ENCODE data around the gene FER.
"Not testable (repeated sequence)": the region's sequence is repeated elsewhere in the genome, so short reads cannot be mapped to it uniquely, and the experiment has no call there.

Gene FER

DNA sequence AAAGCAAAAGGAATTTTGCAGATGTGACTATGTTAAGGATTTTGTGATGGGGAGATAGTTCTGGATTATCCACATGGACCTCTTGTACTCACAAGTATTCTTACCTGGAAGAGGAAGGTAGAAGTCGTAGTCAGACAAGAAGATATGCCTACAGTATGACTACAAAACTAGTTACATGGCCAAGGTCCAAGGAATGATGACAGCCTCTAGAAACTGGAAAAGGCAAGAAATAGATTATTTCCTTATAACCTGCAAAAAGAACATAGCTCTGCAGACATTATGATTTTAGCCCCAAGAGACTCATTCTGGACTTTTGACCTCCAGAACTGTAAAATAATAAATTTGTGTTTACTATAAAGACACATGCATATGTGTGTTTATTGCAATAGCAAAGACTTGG is 226.9 kb downstream of the FER start:
- DNase-seq = no peak
- H3K4me3 Mint-ChIP-seq = no peak overlapping the region
- peaks cover 6% of the 10 kb centered on the region for H3K36me3 Mint-ChIP-seq (ENCODE audit: low read depth)
- H3K27me3 Mint-ChIP-seq (ENCODE audit: low read depth, poor library complexity) = no peaks in the 10 kb centered on the region
- no peak overlapping the region for H3K27ac Mint-ChIP-seq
- H3K4me1 Mint-ChIP-seq = no peaks in the 10 kb centered on the region
- TF ChIP-seq, protein P1, sequence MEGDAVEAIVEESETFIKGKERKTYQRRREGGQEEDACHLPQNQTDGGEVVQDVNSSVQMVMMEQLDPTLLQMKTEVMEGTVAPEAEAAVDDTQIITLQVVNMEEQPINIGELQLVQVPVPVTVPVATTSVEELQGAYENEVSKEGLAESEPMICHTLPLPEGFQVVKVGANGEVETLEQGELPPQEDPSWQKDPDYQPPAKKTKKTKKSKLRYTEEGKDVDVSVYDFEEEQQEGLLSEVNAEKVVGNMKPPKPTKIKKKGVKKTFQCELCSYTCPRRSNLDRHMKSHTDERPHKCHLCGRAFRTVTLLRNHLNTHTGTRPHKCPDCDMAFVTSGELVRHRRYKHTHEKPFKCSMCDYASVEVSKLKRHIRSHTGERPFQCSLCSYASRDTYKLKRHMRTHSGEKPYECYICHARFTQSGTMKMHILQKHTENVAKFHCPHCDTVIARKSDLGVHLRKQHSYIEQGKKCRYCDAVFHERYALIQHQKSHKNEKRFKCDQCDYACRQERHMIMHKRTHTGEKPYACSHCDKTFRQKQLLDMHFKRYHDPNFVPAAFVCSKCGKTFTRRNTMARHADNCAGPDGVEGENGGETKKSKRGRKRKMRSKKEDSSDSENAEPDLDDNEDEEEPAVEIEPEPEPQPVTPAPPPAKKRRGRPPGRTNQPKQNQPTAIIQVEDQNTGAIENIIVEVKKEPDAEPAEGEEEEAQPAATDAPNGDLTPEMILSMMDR (IDR thresholded peaks at IDR 0.05) = no peak
- H3K9me3 Mint-ChIP-seq = no peaks in the 10 kb centered on the region

DNA sequence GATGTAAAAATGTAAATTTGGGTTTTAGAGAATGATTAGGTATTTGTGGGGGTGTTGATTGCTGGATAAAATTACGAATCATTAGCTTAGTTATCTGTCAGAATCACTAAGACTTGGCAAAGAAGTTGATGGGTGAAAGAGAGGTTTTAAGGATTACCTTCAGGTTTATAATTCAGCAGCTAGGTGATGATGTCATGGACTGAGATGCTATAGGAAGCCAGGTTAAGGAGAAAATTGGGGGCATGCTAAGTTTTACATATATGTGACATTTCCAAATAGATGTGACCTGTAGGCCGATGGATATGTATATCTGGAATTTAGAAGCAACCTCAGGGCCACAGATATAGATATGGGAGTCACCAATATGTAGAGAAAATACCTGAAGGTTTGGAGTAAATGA is 228.0 kb downstream of the FER start:
- H3K27me3 Mint-ChIP-seq (ENCODE audit: low read depth, poor library complexity) = no peaks in the 10 kb centered on the region
- peaks cover 6% of the 10 kb centered on the region for H3K36me3 Mint-ChIP-seq (ENCODE audit: low read depth)
- H3K4me3 Mint-ChIP-seq = no peak overlapping the region
- no peaks in the 10 kb centered on the region for H3K9me3 Mint-ChIP-seq
- TF ChIP-seq, protein P1 (IDR thresholded peaks at IDR 0.05) = no peak
- H3K27ac Mint-ChIP-seq = no peak overlapping the region
- no peak for DNase-seq
- no peaks in the 10 kb centered on the region for H3K4me1 Mint-ChIP-seq

- H3K4me1 Mint-ChIP-seq = no peaks in the 10 kb centered on the region
- no peak for DNase-seq
- H3K36me3 Mint-ChIP-seq (ENCODE audit: low read depth) = peaks cover 34% of the 10 kb centered on the region
- H3K27me3 Mint-ChIP-seq (ENCODE audit: low read depth, poor library complexity) = no peaks in the 10 kb centered on the region
- H3K9me3 Mint-ChIP-seq = peaks cover 21% of the 10 kb centered on the region
- TF ChIP-seq, protein P1 (IDR thresholded peaks at IDR 0.05) = no peak
- H3K4me3 Mint-ChIP-seq = no peak overlapping the region
- H3K27ac Mint-ChIP-seq = no peak overlapping the region
These were observed 235.9 kb downstream of the FER start for GRCh38 chr5:108983461-108984092.

GRCh38 chr5:108989761-108990392 is 242.2 kb downstream of the FER start:
- TF ChIP-seq, protein P1 (IDR thresholded peaks at IDR 0.05) = no peak
- H3K4me1 Mint-ChIP-seq = no peaks in the 10 kb centered on the region
- H3K4me3 Mint-ChIP-seq = no peak overlapping the region
- peaks cover 63% of the 10 kb centered on the region for H3K36me3 Mint-ChIP-seq (ENCODE audit: low read depth)
- H3K27me3 Mint-ChIP-seq (ENCODE audit: low read depth, poor library complexity) = no peaks in the 10 kb centered on the region
- H3K27ac Mint-ChIP-seq = no peak overlapping the region
- no peak for DNase-seq
- H3K9me3 Mint-ChIP-seq = peaks cover 48% of the 10 kb centered on the region

GRCh38 chr5:108992396-108993085 is 244.8 kb downstream of the FER start:
- H3K27me3 Mint-ChIP-seq (ENCODE audit: low read depth, poor library complexity); H3K4me1 Mint-ChIP-seq; H3K27ac Mint-ChIP-seq; H3K4me3 Mint-ChIP-seq; DNase-seq: not testable (repeated sequence)
- peaks cover 63% of the 10 kb centered on the region for H3K36me3 Mint-ChIP-seq (ENCODE audit: low read depth)
- H3K9me3 Mint-ChIP-seq = peaks cover 60% of the 10 kb centered on the region

DNA sequence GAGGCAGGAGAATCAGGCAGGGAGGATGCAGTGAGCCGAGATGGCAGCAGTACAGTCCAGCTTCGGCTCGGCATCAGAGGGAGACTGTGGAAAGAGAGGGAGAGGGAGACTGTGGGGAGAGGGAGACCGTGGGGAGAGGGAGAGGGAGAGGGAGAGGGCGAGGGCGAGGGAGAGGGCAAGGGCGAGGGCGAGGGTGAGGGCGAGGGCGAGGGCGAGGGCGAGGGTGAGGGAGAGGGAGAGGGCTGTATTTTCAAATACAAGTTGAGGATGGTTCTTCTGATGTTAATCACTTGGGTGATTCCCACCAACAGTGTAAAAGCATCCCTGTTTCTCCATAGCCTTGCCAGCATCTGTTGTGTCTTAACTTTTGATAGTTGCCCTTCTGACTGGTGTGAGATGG is 245.7 kb downstream of the FER start:
- H3K9me3 Mint-ChIP-seq = peaks cover 51% of the 10 kb centered on the region
- H3K4me3 Mint-ChIP-seq, H3K27ac Mint-ChIP-seq: not testable (repeated sequence)

More for the DNA sequence above, 245.7 kb downstream of the FER start:
- H3K27me3 Mint-ChIP-seq (ENCODE audit: low read depth, poor library complexity); H3K4me1 Mint-ChIP-seq; DNase-seq: not testable (repeated sequence)
- H3K36me3 Mint-ChIP-seq (ENCODE audit: low read depth) = peaks cover 59% of the 10 kb centered on the region

Data from nephron progenitor cell (in vitro differentiated cells).